ENCODE data around the gene PARD3B. TPM values are rescaled to one million over a fixed set of nuclear protein-coding genes. Genes with fewer than 3 reads are reported as not detected.

Gene PARD3B
- total RNA-seq, 4 donors from 2014 or later: 32.6 to 65.7 (median 38.6) TPM

DNA sequence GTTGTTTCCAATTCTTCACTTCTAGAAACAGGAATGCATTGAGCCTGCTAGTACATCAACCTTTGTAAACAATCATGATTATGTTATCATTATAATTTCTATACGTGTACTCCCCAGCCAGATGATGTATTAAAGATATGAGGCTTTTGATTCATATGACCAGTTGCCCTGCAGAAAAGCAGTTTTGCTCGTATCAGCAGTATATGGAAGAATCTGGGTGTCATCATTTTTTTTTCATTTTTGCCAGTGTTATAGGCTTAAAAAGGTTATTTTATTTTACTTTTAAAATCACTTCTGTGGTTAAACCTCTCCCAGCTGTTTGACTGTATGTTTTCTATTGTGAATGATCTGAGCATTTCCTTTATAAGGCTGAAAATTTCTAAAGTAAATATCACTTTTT lies 665.2 kb downstream of the PARD3B start:
- Histone ChIP-seq H3K4me1 (no peaks in the 10 kb centered on the region), H3K36me3 (peaks cover 0 to 2% (median 0%) of the 10 kb centered on the region in 4 donors), H3K4me3 (no peak overlapping the region), H3K9me3 (no peaks in the 10 kb centered on the region), H3K27ac (no peak overlapping the region), H3K27me3 (no peaks in the 10 kb centered on the region)
- intact Hi-C loops (cut with DNase I; ENCODE audit: low total_unique reads) (no loop called here), in situ Hi-C loops (cut with MboI; ENCODE audit: low pct_ligation_motif_present in 1 of 4, low pct_unique_long_range_greater_than_20kb in 1 of 4, low sequenced_read_pairs in 3 of 4) (no loop called here)
- TF ChIP-seq EP300 (IDR thresholded peaks at IDR 0.05; ENCODE audit: low read depth) (no peak), POLR2AphosphoS5 (IDR thresholded peaks at IDR 0.05) (no peak), POLR2A (IDR thresholded peaks at IDR 0.05) (no peak)
- TF ChIP-seq, protein P1, sequence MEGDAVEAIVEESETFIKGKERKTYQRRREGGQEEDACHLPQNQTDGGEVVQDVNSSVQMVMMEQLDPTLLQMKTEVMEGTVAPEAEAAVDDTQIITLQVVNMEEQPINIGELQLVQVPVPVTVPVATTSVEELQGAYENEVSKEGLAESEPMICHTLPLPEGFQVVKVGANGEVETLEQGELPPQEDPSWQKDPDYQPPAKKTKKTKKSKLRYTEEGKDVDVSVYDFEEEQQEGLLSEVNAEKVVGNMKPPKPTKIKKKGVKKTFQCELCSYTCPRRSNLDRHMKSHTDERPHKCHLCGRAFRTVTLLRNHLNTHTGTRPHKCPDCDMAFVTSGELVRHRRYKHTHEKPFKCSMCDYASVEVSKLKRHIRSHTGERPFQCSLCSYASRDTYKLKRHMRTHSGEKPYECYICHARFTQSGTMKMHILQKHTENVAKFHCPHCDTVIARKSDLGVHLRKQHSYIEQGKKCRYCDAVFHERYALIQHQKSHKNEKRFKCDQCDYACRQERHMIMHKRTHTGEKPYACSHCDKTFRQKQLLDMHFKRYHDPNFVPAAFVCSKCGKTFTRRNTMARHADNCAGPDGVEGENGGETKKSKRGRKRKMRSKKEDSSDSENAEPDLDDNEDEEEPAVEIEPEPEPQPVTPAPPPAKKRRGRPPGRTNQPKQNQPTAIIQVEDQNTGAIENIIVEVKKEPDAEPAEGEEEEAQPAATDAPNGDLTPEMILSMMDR (IDR thresholded peaks at IDR 0.05): no peak
- DNase-seq: no peak
- 79 to 83% methylated on average over 2 of the region's 2 CpGs for WGBS, 2 donors (ENCODE audit: low coverage in 1 of 2)

GRCh38 chr2:205212357-205212756 lies 667.1 kb downstream of the PARD3B start:
- Histone ChIP-seq H3K36me3 (peaks cover 0 to 2% (median 0%) of the 10 kb centered on the region in 4 donors), H3K4me3 (no peak overlapping the region), H3K27me3 (no peaks in the 10 kb centered on the region), H3K4me1 (no peaks in the 10 kb centered on the region), H3K9me3 (no peaks in the 10 kb centered on the region), H3K27ac (no peak overlapping the region)
- TF ChIP-seq EP300 (IDR thresholded peaks at IDR 0.05; ENCODE audit: low read depth) (no peak), POLR2A (IDR thresholded peaks at IDR 0.05) (no peak), POLR2AphosphoS5 (IDR thresholded peaks at IDR 0.05) (no peak)
- TF ChIP-seq, protein P1 (IDR thresholded peaks at IDR 0.05): no peak
- no peak for DNase-seq
- 76 to 79% methylated on average over 2 of the region's 2 CpGs for WGBS, 2 donors (ENCODE audit: low coverage in 1 of 2)
- in situ Hi-C loops (cut with MboI; ENCODE audit: low pct_ligation_motif_present in 1 of 4, low pct_unique_long_range_greater_than_20kb in 1 of 4, low sequenced_read_pairs in 3 of 4): no loop called here
- intact Hi-C loops (cut with DNase I; ENCODE audit: low total_unique reads): no loop called here

DNA sequence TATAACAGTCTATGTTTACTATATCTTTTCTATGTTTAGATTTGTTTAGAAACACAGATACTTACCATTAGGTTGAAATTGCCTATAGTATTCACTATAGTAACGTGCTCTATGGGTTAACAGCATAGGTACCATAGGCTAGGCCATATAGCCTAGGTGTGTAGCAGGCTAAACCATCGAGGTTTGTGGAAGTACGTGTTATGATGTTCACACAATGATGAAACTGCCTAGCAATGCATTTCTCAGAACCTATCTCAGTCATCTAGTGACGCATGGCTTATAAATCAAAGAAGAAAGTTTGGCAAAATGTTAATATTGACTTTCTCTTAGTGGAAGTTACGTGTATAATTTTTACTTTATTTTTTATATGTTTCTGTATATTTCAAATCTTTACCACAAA lies 670.8 kb downstream of the PARD3B start:
- DNase-seq: no peak
- intact Hi-C loops (cut with DNase I; ENCODE audit: low total_unique reads): no loop called here
- Histone ChIP-seq H3K4me3 (no peak overlapping the region), H3K9me3 (no peaks in the 10 kb centered on the region), H3K36me3 (no peaks in the 10 kb centered on the region), H3K4me1 (no peaks in the 10 kb centered on the region), H3K27ac (no peak overlapping the region), H3K27me3 (no peaks in the 10 kb centered on the region)
- in situ Hi-C loops (cut with MboI; ENCODE audit: low pct_ligation_motif_present in 1 of 4, low pct_unique_long_range_greater_than_20kb in 1 of 4, low sequenced_read_pairs in 3 of 4): no loop called here
- WGBS, 2 donors (ENCODE audit: low coverage in 1 of 2): 64 to 81% methylated on average over 5 of the region's 5 CpGs
- TF ChIP-seq POLR2A (IDR thresholded peaks at IDR 0.05): no peak
- TF ChIP-seq EP300 (IDR thresholded peaks at IDR 0.05; ENCODE audit: low read depth): no peak
- TF ChIP-seq POLR2AphosphoS5 (IDR thresholded peaks at IDR 0.05): no peak
- TF ChIP-seq, protein P1 (IDR thresholded peaks at IDR 0.05): no peak

GRCh38 chr2:205216580-205216979 lies 671.3 kb downstream of the PARD3B start:
- no peak overlapping the region for H3K27ac ChIP-seq
- in situ Hi-C loops (cut with MboI; ENCODE audit: low pct_ligation_motif_present in 1 of 4, low pct_unique_long_range_greater_than_20kb in 1 of 4, low sequenced_read_pairs in 3 of 4) (no loop called here), intact Hi-C loops (cut with DNase I; ENCODE audit: low total_unique reads) (no loop called here)
- H3K36me3 ChIP-seq: no peaks in the 10 kb centered on the region
- TF ChIP-seq POLR2A (IDR thresholded peaks at IDR 0.05) (no peak), POLR2AphosphoS5 (IDR thresholded peaks at IDR 0.05) (no peak), EP300 (IDR thresholded peaks at IDR 0.05; ENCODE audit: low read depth) (no peak)
- TF ChIP-seq, protein P1 (IDR thresholded peaks at IDR 0.05): no peak
- no peaks in the 10 kb centered on the region for H3K9me3 ChIP-seq
- no peaks in the 10 kb centered on the region for H3K27me3 ChIP-seq
- no peaks in the 10 kb centered on the region for H3K4me1 ChIP-seq
- no peak for DNase-seq
- no peak overlapping the region for H3K4me3 ChIP-seq
- 70 to 84% methylated on average over 5 of the region's 5 CpGs for WGBS, 2 donors (ENCODE audit: low coverage in 1 of 2)

Measured in transverse colon (tissue), 4 donors.